Measurements from ENCODE around the gene RHAG.

The RHAG gene

GRCh38 chr6:49636713-49637349 lies at the start of gene RHAG:
TSS of gene RHAG (minus strand) at chr6:49636839. CDS start at chr6:49636812, 27 bp downstream.
- H3K4me1 ChIP-seq (ENCODE audit: control insufficient read depth, low read length) = no peaks in the 10 kb centered on the region
- no peaks in the 10 kb centered on the region for H3F3A ChIP-seq (ENCODE audit: control insufficient read depth, insufficient read depth)
- no peaks in the 10 kb centered on the region for H3K27me3 ChIP-seq (ENCODE audit: control insufficient read depth, low read length)
- no peaks in the 10 kb centered on the region for H3K9me3 ChIP-seq (ENCODE audit: control insufficient read depth, insufficient read depth, low read length)
- H3K27ac ChIP-seq (ENCODE audit: low read depth, low read length) = no peak within 1 kb of the TSS
- no peak within 1 kb of the TSS for H3K4me3 ChIP-seq (ENCODE audit: low read length)
- H3K4me2 ChIP-seq (ENCODE audit: low read length) = no peak within 1 kb of the TSS
- H4K20me1 ChIP-seq (ENCODE audit: control insufficient read depth, insufficient read depth, low read depth, low read length) = no peaks in the 10 kb centered on the region
- no peaks in the 10 kb centered on the region for H3K79me2 ChIP-seq (ENCODE audit: control insufficient read depth, low read length)
- no peaks in the 10 kb centered on the region for H3K9me2 ChIP-seq (replicated peaks; ENCODE audit: control insufficient read depth, low read length)
- no peak for TF ChIP-seq EZH2phosphoT487 (IDR thresholded peaks at IDR 0.05; ENCODE audit: borderline replicate concordance, low read length)
- TF ChIP-seq CTCF (IDR thresholded peaks at IDR 0.05; ENCODE audit: low read depth, low read length, poor library complexity, severe bottlenecking) = no peak
- H3K36me3 ChIP-seq (ENCODE audit: control insufficient read depth, low read length) = no peaks in the 10 kb centered on the region

DNA sequence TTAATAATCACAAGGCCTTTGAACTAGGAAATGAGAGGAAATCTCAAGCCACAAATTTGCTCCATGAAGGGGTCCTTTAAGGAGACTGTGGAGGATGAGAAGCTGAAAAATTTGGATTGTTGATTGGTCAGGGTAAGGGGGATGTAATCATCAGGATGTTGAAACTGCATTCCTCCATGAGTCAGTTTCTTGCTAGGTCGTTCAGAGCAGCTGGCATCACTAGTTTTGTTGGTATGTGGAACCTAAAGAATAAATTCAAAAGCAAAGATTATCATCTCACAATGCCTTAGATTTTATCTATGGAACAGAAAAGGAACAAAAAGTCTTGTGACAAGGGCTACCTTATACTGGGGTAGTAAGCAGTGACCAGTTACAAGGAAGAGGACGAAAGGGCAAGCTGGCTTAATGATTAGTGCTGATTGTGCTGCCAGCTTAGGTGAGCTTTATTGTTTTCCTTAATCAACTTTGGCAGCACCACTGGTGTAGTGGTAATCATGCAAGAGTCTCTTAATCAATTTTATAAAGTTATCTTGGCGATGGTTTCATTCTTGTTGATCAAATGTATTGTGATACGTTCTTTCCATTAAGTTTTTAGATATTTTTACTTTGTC lies 40.1 kb upstream of the RHAG start:
- TF ChIP-seq EZH2phosphoT487 (IDR thresholded peaks at IDR 0.05; ENCODE audit: borderline replicate concordance, low read length) (no peak), CTCF (IDR thresholded peaks at IDR 0.05; ENCODE audit: low read depth, low read length, poor library complexity, severe bottlenecking) (no peak)
- Histone ChIP-seq H3K4me3 (ENCODE audit: low read length) (no peak overlapping the region), H3K79me2 (ENCODE audit: control insufficient read depth, low read length) (no peaks in the 10 kb centered on the region), H3K4me1 (ENCODE audit: control insufficient read depth, low read length) (no peaks in the 10 kb centered on the region), H3K36me3 (ENCODE audit: control insufficient read depth, low read length) (no peaks in the 10 kb centered on the region), H3F3A (ENCODE audit: control insufficient read depth, insufficient read depth) (no peaks in the 10 kb centered on the region), H3K9me3 (ENCODE audit: control insufficient read depth, insufficient read depth, low read length) (no peaks in the 10 kb centered on the region), H3K4me2 (ENCODE audit: low read length) (no peak overlapping the region), H3K27ac (ENCODE audit: low read depth, low read length) (no peak overlapping the region), H3K27me3 (ENCODE audit: control insufficient read depth, low read length) (no peaks in the 10 kb centered on the region), H4K20me1 (ENCODE audit: control insufficient read depth, insufficient read depth, low read depth, low read length) (no peaks in the 10 kb centered on the region), H3K9me2 (replicated peaks; ENCODE audit: control insufficient read depth, low read length) (no peaks in the 10 kb centered on the region)

- H3K36me3 ChIP-seq (ENCODE audit: control insufficient read depth, low read length) = no peaks in the 10 kb centered on the region
- no peaks in the 10 kb centered on the region for H3F3A ChIP-seq (ENCODE audit: control insufficient read depth, insufficient read depth)
- H3K9me2 ChIP-seq (replicated peaks; ENCODE audit: control insufficient read depth, low read length) = no peaks in the 10 kb centered on the region
Measured at GRCh38 chr6:49675816-49676215, 39.2 kb upstream of the RHAG start.

More at GRCh38 chr6:49675816-49676215, 39.2 kb upstream of the RHAG start:
- Histone ChIP-seq H3K9me3 (ENCODE audit: control insufficient read depth, insufficient read depth, low read length) (no peaks in the 10 kb centered on the region), H3K4me2 (ENCODE audit: low read length) (no peak overlapping the region), H3K27me3 (ENCODE audit: control insufficient read depth, low read length) (no peaks in the 10 kb centered on the region), H4K20me1 (ENCODE audit: control insufficient read depth, insufficient read depth, low read depth, low read length) (no peaks in the 10 kb centered on the region), H3K4me1 (ENCODE audit: control insufficient read depth, low read length) (no peaks in the 10 kb centered on the region), H3K79me2 (ENCODE audit: control insufficient read depth, low read length) (no peaks in the 10 kb centered on the region), H3K27ac (ENCODE audit: low read depth, low read length) (no peak overlapping the region), H3K4me3 (ENCODE audit: low read length) (no peak overlapping the region)
- TF ChIP-seq CTCF (IDR thresholded peaks at IDR 0.05; ENCODE audit: low read depth, low read length, poor library complexity, severe bottlenecking) = no peak
